Hematopoietic multipotent progenitor cell treated with erythropoietin and hydrocortisone succinate and interleukin-3 and kit ligand, for 15 days (in vitro differentiated cells): ENCODE results near the gene EML6.

ENCODE experiments used
- DNase-seq: peaks from one replicate; pipeline ENCODE4 v3.0.0-alpha.2; 2015; ENCODE audit warnings: low spot score

The EML6 gene

GRCh38 chr2:54946220-54946805, 222.9 kb downstream of the EML6 start:
- no peak for DNase-seq

- no peak for DNase-seq
These were observed 223.7 kb downstream of the EML6 start for GRCh38 chr2:54947136-54947535.

GRCh38 chr2:54947646-54948045, 224.2 kb downstream of the EML6 start:
- DNase-seq = no peak

- DNase-seq = no peak
These were observed 224.7 kb downstream of the EML6 start for GRCh38 chr2:54948120-54948519.

- DNase-seq = no peak
These were observed 226.0 kb downstream of the EML6 start for GRCh38 chr2:54949431-54949830.

GRCh38 chr2:54950811-54951210, 227.3 kb downstream of the EML6 start:
- no peak for DNase-seq

GRCh38 chr2:54952425-54952824, 229.0 kb downstream of the EML6 start:
- DNase-seq = no peak

- no peak for DNase-seq
These were observed 229.6 kb downstream of the EML6 start for GRCh38 chr2:54952978-54953456.

GRCh38 chr2:54954158-54954557, 230.7 kb downstream of the EML6 start:
- DNase-seq = no peak

- DNase-seq = no peak
These were observed 231.4 kb downstream of the EML6 start for GRCh38 chr2:54954705-54955357.

GRCh38 chr2:54955358-54956110, 232.1 kb downstream of the EML6 start:
- peak; percentile 58 for DNase-seq

- no peak for DNase-seq
These were observed 232.7 kb downstream of the EML6 start for GRCh38 chr2:54956111-54956627.

- no peak for DNase-seq
These were observed 234.0 kb downstream of the EML6 start for GRCh38 chr2:54957321-54957999.

- no peak for DNase-seq
These were observed 235.4 kb downstream of the EML6 start for GRCh38 chr2:54958717-54959371.

- DNase-seq = no peak
These were observed 236.7 kb downstream of the EML6 start for GRCh38 chr2:54960164-54960563.

- no peak for DNase-seq
These were observed 239.0 kb downstream of the EML6 start for GRCh38 chr2:54962511-54962910.

- DNase-seq = no peak
These were observed 239.5 kb downstream of the EML6 start for GRCh38 chr2:54962935-54963440.

GRCh38 chr2:54963476-54963875, 240.0 kb downstream of the EML6 start:
- no peak for DNase-seq

GRCh38 chr2:54964271-54964670, 240.8 kb downstream of the EML6 start:
- no peak for DNase-seq

GRCh38 chr2:54964816-54965215, 241.4 kb downstream of the EML6 start:
- no peak for DNase-seq

- DNase-seq = no peak
These were observed 242.0 kb downstream of the EML6 start for GRCh38 chr2:54965425-54965824.
